DND-41 (cell line): Measurements from ENCODE around the gene NEB.

ENCODE experiments used
- ATAC-seq: fragments of 200-7000 bp; cut with Tn5 transposase; 3 replicates; pipeline ENCODE4 v1.9.1; 2021; ENCODE audit warnings: low read depth; ENCODE audit not compliant: insufficient read depth
- DNase-seq: peaks from one replicate; pipeline ENCODE4 v3.0.0-alpha.2; 2020
- H2AFZ ChIP-seq: 2 replicates; pipeline ENCODE4 v1.6.0; 2012; ENCODE audit warnings: low read depth, low read length
- H3K27ac ChIP-seq: 2 replicates; pipeline ENCODE4 v1.5.1; 2012; ENCODE audit warnings: low read length, inconsistent platforms
- H3K27me3 ChIP-seq: fragments of 200-600 bp; sonication (generic); 2 replicates; pipeline ENCODE4 v1.6.0; 2012; ENCODE audit warnings: low read length, mild to moderate bottlenecking, inconsistent platforms; ENCODE audit not compliant: insufficient read depth, poor library complexity
- H3K36me3 ChIP-seq: 2 replicates; pipeline ENCODE4 v1.5.1; 2012; ENCODE audit warnings: low read length, inconsistent platforms; ENCODE audit not compliant: insufficient read depth
- H3K4me1 ChIP-seq: 2 replicates; pipeline ENCODE4 v1.5.1; 2012; ENCODE audit warnings: mild to moderate bottlenecking, low read length; ENCODE audit not compliant: insufficient read depth
- H3K4me2 ChIP-seq: 2 replicates; pipeline ENCODE4 v1.6.0; 2012; ENCODE audit warnings: mild to moderate bottlenecking, moderate library complexity, low read length, inconsistent platforms; ENCODE audit not compliant: insufficient read depth
- H3K4me3 ChIP-seq, 2 experiments: fragments of 200-600 bp in 1 of 2; shearing (Covaris generic) in 1 of 2; 2 replicates each; pipeline ENCODE4 v1.5.1; 2012 to 2016; ENCODE audit warnings: inconsistent platforms in 2 of 2, low read length in 2 of 2, mild to moderate bottlenecking in 2 of 2, low read depth in 1 of 2, moderate library complexity in 1 of 2
- H3K79me2 ChIP-seq: 2 replicates; pipeline ENCODE4 v1.6.0; 2012; ENCODE audit warnings: low read length, inconsistent platforms; ENCODE audit not compliant: insufficient read depth
- H3K9ac ChIP-seq: 2 replicates; pipeline ENCODE4 v1.6.0; 2012; ENCODE audit warnings: low read depth, mild to moderate bottlenecking, inconsistent platforms, low read length, moderate library complexity
- H3K9me3 ChIP-seq: 2 replicates; pipeline ENCODE4 v1.5.1; 2012; ENCODE audit warnings: low read length, moderate library complexity, mild to moderate bottlenecking, inconsistent platforms; ENCODE audit not compliant: insufficient read depth, severe bottlenecking
- H4K20me1 ChIP-seq: 2 replicates; pipeline ENCODE4 v1.6.0; 2012; ENCODE audit warnings: low read length; ENCODE audit not compliant: insufficient read depth
- EZH2 ChIP-seq: IDR thresholded peaks from 3 replicates; pipeline ENCODE4 v1.6.1; 2012; ENCODE audit warnings: borderline replicate concordance, low read depth, mild to moderate bottlenecking, moderate library complexity, low read length, inconsistent platforms; ENCODE audit not compliant: severe bottlenecking
- TF ChIP-seq, protein P1 (sequence below): IDR thresholded peaks from 2 replicates; pipeline ENCODE4 v1.5.1; 2012; ENCODE audit warnings: borderline replicate concordance, low read length, moderate library complexity, mild to moderate bottlenecking; ENCODE audit not compliant: poor library complexity, severe bottlenecking; ENCODE audit errors: extremely low read depth

NEB gene

DNA sequence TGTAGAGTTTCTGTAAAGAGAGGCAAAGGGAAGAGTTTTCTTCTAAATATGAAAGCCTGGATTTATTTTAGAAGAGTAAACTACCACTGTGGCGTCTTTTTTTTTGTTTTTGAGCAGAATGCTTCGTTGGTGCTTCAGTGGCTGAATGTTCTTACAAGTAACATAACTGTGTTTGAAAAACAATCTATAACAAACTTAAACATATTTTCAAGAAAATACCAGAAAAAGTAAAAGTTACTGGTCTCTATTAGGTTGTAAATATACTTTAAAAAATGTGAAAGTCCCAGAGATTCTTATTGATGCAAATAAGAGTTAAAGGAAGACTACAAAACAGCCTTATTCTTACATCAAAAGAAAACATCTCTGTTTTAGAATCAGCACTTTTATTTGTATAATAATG lies 76.2 kb downstream of the NEB start:
- Histone ChIP-seq H3K9me3 (no peaks in the 10 kb centered on the region), H4K20me1 (no peaks in the 10 kb centered on the region), H3K79me2 (no peaks in the 10 kb centered on the region), H3K4me2 (no peak overlapping the region), H3K9ac (no peak overlapping the region), H3K27ac (no peak overlapping the region), H3K27me3 (peaks cover 3% of the 10 kb centered on the region), H2AFZ (no peak overlapping the region), H3K36me3 (no peaks in the 10 kb centered on the region), H3K4me1 (no peaks in the 10 kb centered on the region), H3K4me3 (no peak overlapping the region)
- DNase-seq, result no peak
- TF ChIP-seq, protein P1, sequence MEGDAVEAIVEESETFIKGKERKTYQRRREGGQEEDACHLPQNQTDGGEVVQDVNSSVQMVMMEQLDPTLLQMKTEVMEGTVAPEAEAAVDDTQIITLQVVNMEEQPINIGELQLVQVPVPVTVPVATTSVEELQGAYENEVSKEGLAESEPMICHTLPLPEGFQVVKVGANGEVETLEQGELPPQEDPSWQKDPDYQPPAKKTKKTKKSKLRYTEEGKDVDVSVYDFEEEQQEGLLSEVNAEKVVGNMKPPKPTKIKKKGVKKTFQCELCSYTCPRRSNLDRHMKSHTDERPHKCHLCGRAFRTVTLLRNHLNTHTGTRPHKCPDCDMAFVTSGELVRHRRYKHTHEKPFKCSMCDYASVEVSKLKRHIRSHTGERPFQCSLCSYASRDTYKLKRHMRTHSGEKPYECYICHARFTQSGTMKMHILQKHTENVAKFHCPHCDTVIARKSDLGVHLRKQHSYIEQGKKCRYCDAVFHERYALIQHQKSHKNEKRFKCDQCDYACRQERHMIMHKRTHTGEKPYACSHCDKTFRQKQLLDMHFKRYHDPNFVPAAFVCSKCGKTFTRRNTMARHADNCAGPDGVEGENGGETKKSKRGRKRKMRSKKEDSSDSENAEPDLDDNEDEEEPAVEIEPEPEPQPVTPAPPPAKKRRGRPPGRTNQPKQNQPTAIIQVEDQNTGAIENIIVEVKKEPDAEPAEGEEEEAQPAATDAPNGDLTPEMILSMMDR, result no peak
- TF ChIP-seq EZH2, result no peak
- no peak for ATAC-seq

DNA sequence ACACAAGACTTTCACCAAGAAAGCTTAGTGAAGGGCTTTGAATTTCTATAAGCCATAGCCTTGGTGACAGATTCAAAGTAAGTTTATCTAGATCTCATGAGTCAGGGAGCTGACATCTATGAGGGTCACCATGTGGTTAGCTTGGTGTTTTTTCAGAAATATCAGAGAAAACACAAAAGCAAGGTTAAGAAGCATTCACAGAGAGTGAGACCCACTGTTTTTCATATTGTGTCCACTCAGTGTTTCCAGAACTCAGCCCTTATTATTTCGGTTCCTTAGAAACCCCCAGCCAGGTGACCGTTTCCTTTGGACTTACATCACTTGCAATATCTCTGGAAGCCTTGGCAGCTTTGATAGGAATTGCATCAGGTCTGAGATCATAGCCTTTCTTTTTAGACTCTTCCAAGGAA lies 76.6 kb downstream of the NEB start:
- ATAC-seq (no peak), DNase-seq (no peak)
- TF ChIP-seq, protein P1, result no peak
- Histone ChIP-seq H3K27ac (no peak overlapping the region), H3K27me3 (peaks cover 3% of the 10 kb centered on the region), H3K9ac (no peak overlapping the region), H3K9me3 (no peaks in the 10 kb centered on the region), H3K79me2 (no peaks in the 10 kb centered on the region), H3K4me2 (no peak overlapping the region), H3K4me1 (no peaks in the 10 kb centered on the region), H2AFZ (no peak overlapping the region), H4K20me1 (no peaks in the 10 kb centered on the region), H3K36me3 (no peaks in the 10 kb centered on the region), H3K4me3 (no peak overlapping the region)

DNA sequence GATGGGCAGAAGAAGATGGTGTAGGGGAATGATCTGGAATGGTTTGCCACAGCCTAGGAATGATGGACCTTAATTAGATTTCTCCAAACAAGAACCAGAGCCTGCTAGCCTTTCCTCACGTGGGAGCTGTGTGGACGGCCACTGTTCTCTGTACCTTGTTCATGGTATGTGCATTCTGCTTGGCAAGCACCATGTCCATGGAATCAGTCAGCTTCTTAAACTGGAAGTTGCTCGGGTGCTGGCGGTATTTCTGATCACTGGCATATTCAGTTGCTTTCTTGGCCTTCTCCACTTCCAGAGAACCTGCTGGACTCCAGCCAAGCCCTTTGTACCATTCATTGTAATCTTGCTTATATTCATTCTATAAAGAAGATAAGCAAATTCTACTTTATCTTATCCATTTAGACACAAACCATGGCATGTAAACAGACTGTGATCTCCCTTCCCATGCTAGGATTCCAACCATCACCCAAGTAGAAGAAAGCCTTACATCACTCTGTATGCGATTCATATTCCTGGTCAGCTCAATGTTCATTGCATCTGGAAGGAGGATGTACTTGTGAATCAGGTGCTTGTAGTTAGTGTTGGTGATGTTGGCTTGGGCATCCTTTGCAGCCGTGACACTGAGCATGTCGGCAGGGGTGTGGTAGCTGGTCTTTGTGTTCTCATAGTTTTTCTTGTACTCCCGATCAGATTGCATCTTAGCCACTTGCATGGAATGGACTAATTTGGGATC lies 78.4 kb downstream of the NEB start:
- TF ChIP-seq, protein P1, result no peak
- TF ChIP-seq EZH2, result no peak
- Histone ChIP-seq H4K20me1 (no peaks in the 10 kb centered on the region), H2AFZ (no peak overlapping the region), H3K4me3 (no peak overlapping the region), H3K79me2 (no peaks in the 10 kb centered on the region), H3K36me3 (no peaks in the 10 kb centered on the region), H3K9me3 (no peaks in the 10 kb centered on the region), H3K27me3 (no peaks in the 10 kb centered on the region), H3K9ac (no peak overlapping the region), H3K4me1 (no peaks in the 10 kb centered on the region), H3K27ac (no peak overlapping the region), H3K4me2 (no peak overlapping the region)
- no peak for DNase-seq
- no peak for ATAC-seq
